Nephron (organoid): ENCODE results near the gene ENPP4.

ENCODE experiments used
- H3K27ac Mint-ChIP-seq, 3 experiments: 2 replicates each; pipeline ENCODE4 v1.8.0; 2020; ENCODE audit warnings: mixed read lengths in 3 of 3, mild to moderate bottlenecking in 2 of 3, moderate library complexity in 1 of 3
- H3K27me3 Mint-ChIP-seq: 2 replicates; pipeline ENCODE4 v1.8.0; 2021; ENCODE audit warnings: low read depth, mild to moderate bottlenecking, moderate library complexity, mixed read lengths
- H3K36me3 Mint-ChIP-seq: 2 replicates; pipeline ENCODE4 v1.8.0; 2020; ENCODE audit warnings: low read depth, mixed read lengths
- H3K4me1 Mint-ChIP-seq: 2 replicates; pipeline ENCODE4 v1.8.0; 2020; ENCODE audit warnings: mixed read lengths
- H3K4me3 Mint-ChIP-seq, 3 experiments: 2 replicates each; pipeline ENCODE4 v1.8.0; 2020; ENCODE audit warnings: mild to moderate bottlenecking in 3 of 3, mixed read lengths in 3 of 3, moderate library complexity in 2 of 3
- H3K9me3 Mint-ChIP-seq: 2 replicates; pipeline ENCODE4 v1.8.0; 2020; ENCODE audit warnings: mixed read lengths
- TF ChIP-seq, protein P1 (sequence below), 3 experiments: fragments of 200-600 bp; sonication (generic); IDR thresholded peaks; one replicate each; pipeline ENCODE4 v1.5.0; 2021; ENCODE audit warnings: antibody characterized with exemption in 3 of 3; ENCODE audit not compliant: unreplicated experiment in 3 of 3

ENPP4 gene

DNA sequence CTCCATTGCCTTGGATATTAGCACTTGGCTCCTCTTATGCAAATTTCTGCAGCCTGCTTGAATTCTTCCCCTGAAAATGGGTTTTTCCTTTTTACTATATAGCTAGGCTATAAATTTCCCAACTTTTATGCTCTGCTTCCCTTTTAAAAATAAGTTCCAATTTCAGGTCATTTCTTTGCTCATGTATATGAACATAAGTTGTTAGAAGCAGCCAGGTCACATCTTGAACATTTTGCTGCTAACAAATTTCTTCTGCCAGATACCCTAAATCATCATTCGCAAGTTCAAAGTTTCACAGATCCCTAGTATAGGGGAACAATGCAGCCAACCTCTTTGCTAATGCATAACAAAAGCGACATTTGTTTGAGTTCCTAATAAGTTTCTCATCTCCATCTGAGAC is 34.5 kb upstream of the ENPP4 start:
- no peak overlapping the region for H3K4me3 Mint-ChIP-seq
- H3K36me3 Mint-ChIP-seq: peaks cover 9% of the 10 kb centered on the region
- H3K9me3 Mint-ChIP-seq: peaks cover 30% of the 10 kb centered on the region
- peaks cover 3% of the 10 kb centered on the region for H3K27me3 Mint-ChIP-seq
- H3K27ac Mint-ChIP-seq: no peak overlapping the region
- TF ChIP-seq, protein P1, sequence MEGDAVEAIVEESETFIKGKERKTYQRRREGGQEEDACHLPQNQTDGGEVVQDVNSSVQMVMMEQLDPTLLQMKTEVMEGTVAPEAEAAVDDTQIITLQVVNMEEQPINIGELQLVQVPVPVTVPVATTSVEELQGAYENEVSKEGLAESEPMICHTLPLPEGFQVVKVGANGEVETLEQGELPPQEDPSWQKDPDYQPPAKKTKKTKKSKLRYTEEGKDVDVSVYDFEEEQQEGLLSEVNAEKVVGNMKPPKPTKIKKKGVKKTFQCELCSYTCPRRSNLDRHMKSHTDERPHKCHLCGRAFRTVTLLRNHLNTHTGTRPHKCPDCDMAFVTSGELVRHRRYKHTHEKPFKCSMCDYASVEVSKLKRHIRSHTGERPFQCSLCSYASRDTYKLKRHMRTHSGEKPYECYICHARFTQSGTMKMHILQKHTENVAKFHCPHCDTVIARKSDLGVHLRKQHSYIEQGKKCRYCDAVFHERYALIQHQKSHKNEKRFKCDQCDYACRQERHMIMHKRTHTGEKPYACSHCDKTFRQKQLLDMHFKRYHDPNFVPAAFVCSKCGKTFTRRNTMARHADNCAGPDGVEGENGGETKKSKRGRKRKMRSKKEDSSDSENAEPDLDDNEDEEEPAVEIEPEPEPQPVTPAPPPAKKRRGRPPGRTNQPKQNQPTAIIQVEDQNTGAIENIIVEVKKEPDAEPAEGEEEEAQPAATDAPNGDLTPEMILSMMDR (IDR thresholded peaks at IDR 0.05; ENCODE audit: unreplicated experiment in 3 of 3): no peak
- peaks cover 6% of the 10 kb centered on the region for H3K4me1 Mint-ChIP-seq

DNA sequence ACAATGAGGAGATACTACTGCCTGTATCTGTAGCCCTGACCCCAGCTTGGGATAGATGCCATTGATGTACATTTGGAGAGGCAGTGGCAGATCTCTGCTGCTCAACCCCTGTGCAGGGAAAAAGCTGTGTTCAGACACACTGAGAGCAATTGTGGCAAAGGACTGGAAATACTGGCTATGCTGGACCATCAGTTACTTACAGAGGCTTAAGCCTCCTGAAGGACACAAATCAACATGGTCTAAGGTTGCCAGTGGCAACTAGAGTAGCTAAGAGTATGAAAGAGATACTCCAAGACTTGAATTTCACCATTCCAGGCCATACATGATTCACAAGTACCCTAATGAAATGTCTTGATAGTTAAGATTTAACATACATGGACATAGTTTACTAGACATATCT is 32.4 kb upstream of the ENPP4 start:
- no peak overlapping the region for H3K27ac Mint-ChIP-seq

GRCh38 chr6:46098678-46099077 is 31.1 kb upstream of the ENPP4 start:
- H3K27ac Mint-ChIP-seq: peak overlapping the region in 2 of 3 experiments; percentile 20 to 48
- H3K4me3 Mint-ChIP-seq: no peak overlapping the region
- H3K9me3 Mint-ChIP-seq: peaks cover 25% of the 10 kb centered on the region
- peaks cover 9% of the 10 kb centered on the region for H3K36me3 Mint-ChIP-seq
- H3K27me3 Mint-ChIP-seq: peaks cover 3% of the 10 kb centered on the region
- peaks cover 6% of the 10 kb centered on the region for H3K4me1 Mint-ChIP-seq
- TF ChIP-seq, protein P1 (IDR thresholded peaks at IDR 0.05; ENCODE audit: unreplicated experiment in 3 of 3): no peak

More for the DNA sequence above, 32.4 kb upstream of the ENPP4 start:
- H3K4me1 Mint-ChIP-seq: peaks cover 6% of the 10 kb centered on the region
- H3K9me3 Mint-ChIP-seq: peaks cover 30% of the 10 kb centered on the region
- H3K36me3 Mint-ChIP-seq: peaks cover 9% of the 10 kb centered on the region
- no peak overlapping the region for H3K4me3 Mint-ChIP-seq
- TF ChIP-seq, protein P1 (IDR thresholded peaks at IDR 0.05; ENCODE audit: unreplicated experiment in 3 of 3): no peak
- H3K27me3 Mint-ChIP-seq: peaks cover 3% of the 10 kb centered on the region

- Mint-ChIP-seq H3K9me3 (peaks cover 16% of the 10 kb centered on the region), H3K4me3 (no peak overlapping the region), H3K36me3 (peaks cover 9% of the 10 kb centered on the region), H3K27ac (no peak overlapping the region), H3K4me1 (peaks cover 15% of the 10 kb centered on the region), H3K27me3 (peaks cover 3% of the 10 kb centered on the region)
- TF ChIP-seq, protein P1 (IDR thresholded peaks at IDR 0.05; ENCODE audit: unreplicated experiment in 3 of 3): no peak
These were observed 29.8 kb upstream of the ENPP4 start for GRCh38 chr6:46099952-46100351.

DNA sequence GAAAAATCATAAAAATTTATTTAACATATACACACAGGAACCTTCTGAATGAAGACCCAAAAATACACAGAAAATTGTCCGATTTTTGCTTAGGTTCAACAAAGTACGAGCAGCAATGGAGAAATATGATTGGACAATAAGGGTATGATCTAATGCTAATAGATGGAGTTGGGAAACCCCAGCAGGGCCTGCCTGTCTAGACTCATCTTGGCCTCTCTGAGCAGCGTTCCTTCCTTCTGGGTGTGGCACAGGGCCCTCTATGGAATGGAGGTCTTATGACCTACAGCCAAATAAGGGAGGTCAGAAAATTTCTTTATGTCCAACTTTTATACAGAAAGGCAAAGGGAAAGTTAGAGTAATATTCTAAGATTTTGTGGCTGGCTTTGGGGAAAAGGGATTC is 27.7 kb upstream of the ENPP4 start:
- Mint-ChIP-seq H3K36me3 (no peaks in the 10 kb centered on the region), H3K27me3 (no peaks in the 10 kb centered on the region), H3K4me3 (no peak overlapping the region), H3K9me3 (peaks cover 5% of the 10 kb centered on the region), H3K27ac (no peak overlapping the region), H3K4me1 (peaks cover 24% of the 10 kb centered on the region)
- TF ChIP-seq, protein P1 (IDR thresholded peaks at IDR 0.05; ENCODE audit: unreplicated experiment in 3 of 3): no peak

DNA sequence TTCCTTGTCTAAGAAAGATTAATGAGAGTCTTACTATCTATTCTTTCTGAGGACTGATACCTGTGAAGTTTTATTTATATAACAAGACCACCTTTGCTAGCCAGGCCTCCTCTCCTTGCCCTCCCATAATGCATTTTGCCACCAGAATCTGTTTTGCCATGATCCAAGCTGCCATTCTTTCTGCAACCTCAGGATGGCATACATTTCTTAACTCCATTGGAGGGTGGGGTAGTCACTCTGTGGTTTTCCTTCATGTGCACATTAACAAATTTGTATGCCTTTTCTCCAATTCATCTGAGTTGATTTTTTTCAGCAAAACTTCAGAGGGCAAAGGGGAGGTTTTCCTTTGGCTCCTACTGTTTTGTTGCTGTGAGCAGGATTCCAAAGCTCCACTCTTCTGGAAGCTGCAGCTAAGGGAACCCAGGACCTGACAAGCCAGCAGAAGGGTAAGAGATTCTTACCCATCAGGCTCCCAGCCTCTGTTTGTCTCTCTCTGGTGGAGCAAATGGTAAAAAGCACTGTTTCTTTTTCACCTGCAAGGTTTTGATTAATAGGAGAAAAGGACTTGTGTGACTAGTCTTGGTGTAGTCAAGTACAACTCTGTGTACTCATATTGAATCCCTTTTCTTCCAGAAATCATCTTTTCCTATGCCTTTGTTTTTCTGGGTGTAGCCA is 26.2 kb upstream of the ENPP4 start:
- Mint-ChIP-seq H3K27me3 (no peaks in the 10 kb centered on the region), H3K36me3 (no peaks in the 10 kb centered on the region), H3K4me3 (peak overlapping the region in 1 of 3 experiments; percentile 13), H3K4me1 (peaks cover 23% of the 10 kb centered on the region), H3K27ac (peak overlapping the region in 1 of 3 experiments; percentile 19), H3K9me3 (peaks cover 10% of the 10 kb centered on the region)
- TF ChIP-seq, protein P1 (IDR thresholded peaks at IDR 0.05; ENCODE audit: unreplicated experiment in 3 of 3): no peak
